HEK293 (cell line): Measurements from ENCODE around the gene LRRC15.

Experiments used
- CTCF ChIA-PET: fragments of 350-600 bp; formaldehyde crosslinking; extraction: SDS; loops from one replicate; lab custom pipeline; 2021; ENCODE audit warnings: antibody characterized with exemption; lab: Yijun Ruan, JAX
- POLR2A ChIA-PET: fragments of 300-600 bp; formaldehyde crosslinking; extraction: SDS; loops from one replicate; lab custom pipeline; 2020; ENCODE audit warnings: antibody characterized with exemption, inconsistent platforms; lab: Yijun Ruan, JAX
- H3K27ac ChIP-seq: fragments of 200-500 bp; sonication (Bioruptor generic); 2 replicates; pipeline ENCODE4 v1.5.1; 2014; ENCODE audit warnings: low read depth, low read length, control low read depth, inconsistent platforms; ENCODE audit errors: extremely low read depth
- H3K36me3 ChIP-seq, 2 experiments: fragments of 200-500 bp in 1 of 2; sonication (Bioruptor generic) in 1 of 2; 1 replicate in 1 of 2; 2 replicates in 1 of 2; pipeline ENCODE4 v1.5.1; 2014 to 2017; ENCODE audit warnings: inconsistent platforms in 2 of 2, low read length in 2 of 2; ENCODE audit not compliant: control insufficient read depth in 2 of 2, insufficient read depth in 1 of 2
- H3K4me1 ChIP-seq: fragments of 200-500 bp; sonication (Bioruptor generic); 2 replicates; pipeline ENCODE4 v1.5.1; 2014; ENCODE audit warnings: mild to moderate bottlenecking, low read length, inconsistent platforms; ENCODE audit not compliant: control insufficient read depth, insufficient read depth
- H3K4me3 ChIP-seq: 2 replicates; pipeline ENCODE4 v1.5.1; 2011; ENCODE audit warnings: low read depth, mild to moderate bottlenecking, control low read depth, low read length, moderate library complexity
- H3K9me3 ChIP-seq: fragments of 200-500 bp; sonication (Bioruptor generic); 2 replicates; pipeline ENCODE4 v1.5.1; 2014; ENCODE audit warnings: low read depth, low read length, inconsistent platforms; ENCODE audit not compliant: control insufficient read depth, insufficient read depth
- KLF1 ChIP-seq: fragments of 450-650 bp; formaldehyde crosslinking; IDR thresholded peaks from 2 replicates; pipeline ENCODE4 v1.5.1; 2016; ENCODE audit warnings: missing biosample characterization, missing genetic modification characterization
- KLF9 ChIP-seq: fragments of 450-650 bp; formaldehyde crosslinking; IDR thresholded peaks from 2 replicates; pipeline ENCODE4 v1.5.1; 2016; ENCODE audit warnings: missing biosample characterization, missing genetic modification characterization, low read depth
- PBX3 ChIP-seq: sonication (generic); formaldehyde crosslinking; IDR thresholded peaks from 2 replicates; pipeline ENCODE4 v1.8.1; 2022; ENCODE audit warnings: mild to moderate bottlenecking, moderate library complexity, missing genetic modification reagents
- PRDM1 ChIP-seq: fragments of 450-650 bp; formaldehyde crosslinking; IDR thresholded peaks from 2 replicates; pipeline ENCODE4; 2016; ENCODE audit warnings: missing biosample characterization, missing genetic modification characterization
- RBAK ChIP-seq: fragments of 450-650 bp; formaldehyde crosslinking; IDR thresholded peaks from 2 replicates; pipeline ENCODE4 v1.5.1; 2016; ENCODE audit warnings: missing biosample characterization, missing genetic modification characterization
- ZBTB17 ChIP-seq: fragments of 450-650 bp; formaldehyde crosslinking; IDR thresholded peaks from 2 replicates; pipeline ENCODE4 v1.5.1; 2016; ENCODE audit warnings: missing biosample characterization, missing genetic modification characterization
- ZFHX2 ChIP-seq: fragments of 450-650 bp; formaldehyde crosslinking; conservative IDR thresholded peaks from 2 replicates; pipeline ENCODE4 v1.5.1; 2016; ENCODE audit warnings: missing biosample characterization, missing genetic modification characterization
- ZFP37 ChIP-seq: fragments of 450-650 bp; formaldehyde crosslinking; IDR thresholded peaks from 2 replicates; pipeline ENCODE4 v1.5.1; 2016; ENCODE audit warnings: missing biosample characterization, missing genetic modification characterization
- ZNF138 ChIP-seq: fragments of 450-650 bp; formaldehyde crosslinking; IDR thresholded peaks from 2 replicates; pipeline ENCODE4 v1.5.1; 2016; ENCODE audit warnings: missing biosample characterization, missing genetic modification characterization, borderline replicate concordance
- ZNF155 ChIP-seq: fragments of 450-650 bp; formaldehyde crosslinking; IDR thresholded peaks from 2 replicates; pipeline ENCODE4 v1.5.1; 2016; ENCODE audit warnings: missing biosample characterization, missing genetic modification characterization
- ZNF157 ChIP-seq: fragments of 450-650 bp; formaldehyde crosslinking; IDR thresholded peaks from 2 replicates; pipeline ENCODE4 v1.5.1; 2016; ENCODE audit warnings: missing biosample characterization, missing genetic modification characterization
- ZNF266 ChIP-seq: fragments of 450-650 bp; formaldehyde crosslinking; IDR thresholded peaks from 2 replicates; pipeline ENCODE4 v1.5.1; 2016; ENCODE audit warnings: missing biosample characterization, missing genetic modification characterization, low read depth
- ZNF37A ChIP-seq: fragments of 450-650 bp; IDR thresholded peaks from 2 replicates; pipeline ENCODE4 v1.5.1; 2018; ENCODE audit warnings: missing biosample characterization, missing genetic modification characterization
- ZNF433 ChIP-seq: fragments of 450-650 bp; formaldehyde crosslinking; IDR thresholded peaks from 2 replicates; pipeline ENCODE4 v1.5.1; 2016; ENCODE audit warnings: missing biosample characterization, missing genetic modification characterization, low read depth
- ZNF514 ChIP-seq: fragments of 450-650 bp; formaldehyde crosslinking; IDR thresholded peaks from 2 replicates; pipeline ENCODE4 v1.5.1; 2016; ENCODE audit warnings: missing biosample characterization, missing genetic modification characterization
- ZNF548 ChIP-seq: fragments of 450-650 bp; formaldehyde crosslinking; IDR thresholded peaks from 2 replicates; pipeline ENCODE4 v1.5.1; 2016; ENCODE audit warnings: missing biosample characterization, missing genetic modification characterization
- ZNF571 ChIP-seq: fragments of 450-650 bp; formaldehyde crosslinking; IDR thresholded peaks from 2 replicates; pipeline ENCODE4 v1.5.0; 2017; ENCODE audit warnings: missing biosample characterization, missing genetic modification characterization
- ZNF600 ChIP-seq: fragments of 450-650 bp; formaldehyde crosslinking; IDR thresholded peaks from 2 replicates; pipeline ENCODE4 v1.5.1; 2016; ENCODE audit warnings: missing biosample characterization, missing genetic modification characterization
- ZNF776 ChIP-seq: fragments of 450-650 bp; formaldehyde crosslinking; IDR thresholded peaks from 2 replicates; pipeline ENCODE4 v1.5.0; 2017; ENCODE audit warnings: missing biosample characterization, missing genetic modification characterization, borderline replicate concordance
- ZSCAN5A ChIP-seq: fragments of 450-650 bp; formaldehyde crosslinking; IDR thresholded peaks from 2 replicates; pipeline ENCODE4 v1.5.1; 2016; ENCODE audit warnings: missing biosample characterization, missing genetic modification characterization
- TF ChIP-seq, protein P1 (sequence below): fragments of 450-650 bp; formaldehyde crosslinking; IDR thresholded peaks from 2 replicates; pipeline ENCODE4 v1.5.1; 2016; ENCODE audit warnings: missing biosample characterization, missing genetic modification characterization
- TF ChIP-seq, protein P2 (sequence below): fragments of 450-650 bp; formaldehyde crosslinking; optimal IDR thresholded peaks from 2 replicates; pipeline ENCODE3; 2016; ENCODE audit warnings: missing biosample characterization, mild to moderate bottlenecking, missing genetic modification characterization

Gene LRRC15

GRCh38 chr3:194396859-194397756 lies 27.6 kb upstream of the LRRC15 start (continued):
- TF ChIP-seq, protein P1, sequence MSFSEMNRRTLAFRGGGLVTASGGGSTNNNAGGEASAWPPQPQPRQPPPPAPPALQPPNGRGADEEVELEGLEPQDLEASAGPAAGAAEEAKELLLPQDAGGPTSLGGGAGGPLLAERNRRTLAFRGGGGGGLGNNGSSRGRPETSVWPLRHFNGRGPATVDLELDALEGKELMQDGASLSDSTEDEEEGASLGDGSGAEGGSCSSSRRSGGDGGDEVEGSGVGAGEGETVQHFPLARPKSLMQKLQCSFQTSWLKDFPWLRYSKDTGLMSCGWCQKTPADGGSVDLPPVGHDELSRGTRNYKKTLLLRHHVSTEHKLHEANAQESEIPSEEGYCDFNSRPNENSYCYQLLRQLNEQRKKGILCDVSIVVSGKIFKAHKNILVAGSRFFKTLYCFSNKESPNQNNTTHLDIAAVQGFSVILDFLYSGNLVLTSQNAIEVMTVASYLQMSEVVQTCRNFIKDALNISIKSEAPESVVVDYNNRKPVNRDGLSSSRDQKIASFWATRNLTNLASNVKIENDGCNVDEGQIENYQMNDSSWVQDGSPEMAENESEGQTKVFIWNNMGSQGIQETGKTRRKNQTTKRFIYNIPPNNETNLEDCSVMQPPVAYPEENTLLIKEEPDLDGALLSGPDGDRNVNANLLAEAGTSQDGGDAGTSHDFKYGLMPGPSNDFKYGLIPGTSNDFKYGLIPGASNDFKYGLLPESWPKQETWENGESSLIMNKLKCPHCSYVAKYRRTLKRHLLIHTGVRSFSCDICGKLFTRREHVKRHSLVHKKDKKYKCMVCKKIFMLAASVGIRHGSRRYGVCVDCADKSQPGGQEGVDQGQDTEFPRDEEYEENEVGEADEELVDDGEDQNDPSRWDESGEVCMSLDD (tag by site-specific recombination), result no peak
- no peak for TF ChIP-seq KLF1
- no peak for TF ChIP-seq RBAK
- TF ChIP-seq ZNF138 (tag by site-specific recombination), result no peak
- TF ChIP-seq ZNF548, result no peak
- TF ChIP-seq, protein P2, sequence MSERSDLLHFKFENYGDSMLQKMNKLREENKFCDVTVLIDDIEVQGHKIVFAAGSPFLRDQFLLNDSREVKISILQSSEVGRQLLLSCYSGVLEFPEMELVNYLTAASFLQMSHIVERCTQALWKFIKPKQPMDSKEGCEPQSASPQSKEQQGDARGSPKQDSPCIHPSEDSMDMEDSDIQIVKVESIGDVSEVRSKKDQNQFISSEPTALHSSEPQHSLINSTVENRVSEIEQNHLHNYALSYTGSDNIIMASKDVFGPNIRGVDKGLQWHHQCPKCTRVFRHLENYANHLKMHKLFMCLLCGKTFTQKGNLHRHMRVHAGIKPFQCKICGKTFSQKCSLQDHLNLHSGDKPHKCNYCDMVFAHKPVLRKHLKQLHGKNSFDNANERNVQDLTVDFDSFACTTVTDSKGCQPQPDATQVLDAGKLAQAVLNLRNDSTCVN, result no peak
- no peak for TF ChIP-seq KLF9 (tag by site-specific recombination)
- no peak for TF ChIP-seq PBX3 (CRISPR knock-in tag)
- TF ChIP-seq ZNF37A (tag by site-specific recombination), result no peak
- TF ChIP-seq ZSCAN5A (tag by site-specific recombination), result no peak
- TF ChIP-seq ZNF571 (tag by site-specific recombination), result no peak
- TF ChIP-seq ZNF155 (tag by site-specific recombination), result no peak

DNA sequence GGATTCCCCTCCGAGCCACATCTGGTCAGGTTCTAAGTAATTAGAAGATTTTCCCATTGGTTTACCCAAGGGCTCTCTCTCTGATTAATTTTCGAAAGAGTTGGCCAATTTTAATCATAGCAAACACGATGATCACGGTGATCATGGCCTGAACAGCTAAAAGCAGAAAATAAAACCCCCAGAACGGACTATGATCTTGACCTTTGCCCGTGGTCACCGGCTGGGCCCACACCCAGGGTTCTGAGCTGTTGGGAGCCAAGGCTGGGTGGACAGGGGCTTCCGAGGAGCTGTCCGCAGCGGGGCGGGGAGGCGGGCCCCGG lies 27.0 kb upstream of the LRRC15 start:
- Histone ChIP-seq H3K36me3 (no peaks in the 10 kb centered on the region), H3K27ac (no peak overlapping the region), H3K9me3 (no peaks in the 10 kb centered on the region), H3K4me3 (no peak overlapping the region), H3K4me1 (no peaks in the 10 kb centered on the region)
- ChIA-PET POLR2A (no interaction called here), CTCF (interaction anchor here (1.4 kb wide), 1 partner anchor 53 kb away, joined by 5 read pairs; no protein-coding TSS in a partner anchor)
- no peak for TF ChIP-seq PRDM1 (tag by site-specific recombination)

- Histone ChIP-seq H3K4me1 (no peaks in the 10 kb centered on the region), H3K9me3 (no peaks in the 10 kb centered on the region), H3K4me3 (no peak overlapping the region), H3K36me3 (no peaks in the 10 kb centered on the region), H3K27ac (no peak overlapping the region)
- TF ChIP-seq ZFP37 (tag by site-specific recombination) (no peak), ZFHX2 (tag by site-specific recombination) (peak; percentile 31; the same call in 1 of the 2 replicates), ZNF776 (tag by site-specific recombination) (no peak), ZBTB17 (tag by site-specific recombination) (peak; percentile 65), ZNF157 (tag by site-specific recombination) (no peak), ZNF600 (tag by site-specific recombination) (0 out of 2 replicates have a peak, but pooled peaks have one; percentile 18), ZNF266 (tag by site-specific recombination) (no peak), ZNF433 (0 out of 2 replicates have a peak, but pooled peaks have one; percentile 1), ZNF514 (tag by site-specific recombination) (no peak), KLF9 (tag by site-specific recombination) (no peak)
- ChIA-PET POLR2A (interaction anchor here (0.6 kb wide), 1 partner anchor 118 kb away, joined by 5 read pairs; no protein-coding TSS in a partner anchor), CTCF (interaction anchor here (1.4 kb wide), 1 partner anchor 53 kb away, joined by 5 read pairs; no protein-coding TSS in a partner anchor)
These were observed 26.4 kb upstream of the LRRC15 start for GRCh38 chr3:194395778-194396538.
